Stimulated activated CD4-positive, alpha-beta T cell treated with anti-CD3 and anti-CD28 coated beads, Interleukin-1b, Interleukin-23, amount 100 ng/mL, for 4 hours (primary cell): Measurements from ENCODE around the gene FYCO1.
A peak's percentile ranks its signal among the peaks of the same experiment; 100 is the strongest.

Experiments used
- DNase-seq, 2 donors: peaks; one replicate each; pipeline ENCODE4 v3.0.0-alpha.2; 2020; ENCODE audit warnings: low read depth in 2 of 2

Gene FYCO1

DNA sequence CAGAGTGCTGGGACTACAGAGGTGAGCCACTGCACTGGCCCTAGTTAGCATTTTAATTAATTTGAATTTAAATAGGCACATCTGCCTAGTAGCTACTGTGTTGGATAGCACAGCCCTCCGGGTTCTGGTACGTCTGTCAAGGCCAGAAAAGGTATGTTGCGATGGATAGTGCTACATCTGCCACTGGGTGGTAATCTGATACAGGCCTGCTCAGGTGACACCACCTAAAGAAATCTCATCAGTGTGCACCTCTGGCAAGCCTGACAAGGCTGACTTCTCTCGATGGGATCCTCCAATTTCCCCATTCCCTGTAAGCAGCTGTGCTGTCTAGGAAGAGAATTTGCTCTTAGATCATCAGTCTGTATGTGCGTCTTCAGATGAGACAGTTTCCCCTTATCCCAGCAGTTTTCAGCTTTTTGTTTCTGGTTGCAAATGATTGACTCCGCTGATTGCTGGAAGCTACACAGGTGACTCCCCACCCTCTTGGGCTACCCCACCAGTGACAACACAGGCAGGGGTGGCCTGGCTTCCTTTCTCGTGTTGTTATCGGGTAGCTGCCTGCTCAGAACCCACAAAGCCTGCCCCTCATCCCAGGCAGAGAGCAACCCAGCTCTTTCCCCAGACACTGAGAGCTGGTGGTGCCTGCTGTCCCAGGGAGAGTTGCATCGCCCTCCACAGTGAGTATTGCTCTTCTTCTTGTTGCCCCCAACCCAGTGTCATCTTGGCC lies 109.5 kb downstream of the FYCO1 start, which contains the start of gene CCR9:
Gene CCR9, plus strand, starts transcription at position 565 of the 727 bp plus-strand sequence. CDS start 8,391 bp downstream, outside the sequence.
- no peak for DNase-seq

DNA sequence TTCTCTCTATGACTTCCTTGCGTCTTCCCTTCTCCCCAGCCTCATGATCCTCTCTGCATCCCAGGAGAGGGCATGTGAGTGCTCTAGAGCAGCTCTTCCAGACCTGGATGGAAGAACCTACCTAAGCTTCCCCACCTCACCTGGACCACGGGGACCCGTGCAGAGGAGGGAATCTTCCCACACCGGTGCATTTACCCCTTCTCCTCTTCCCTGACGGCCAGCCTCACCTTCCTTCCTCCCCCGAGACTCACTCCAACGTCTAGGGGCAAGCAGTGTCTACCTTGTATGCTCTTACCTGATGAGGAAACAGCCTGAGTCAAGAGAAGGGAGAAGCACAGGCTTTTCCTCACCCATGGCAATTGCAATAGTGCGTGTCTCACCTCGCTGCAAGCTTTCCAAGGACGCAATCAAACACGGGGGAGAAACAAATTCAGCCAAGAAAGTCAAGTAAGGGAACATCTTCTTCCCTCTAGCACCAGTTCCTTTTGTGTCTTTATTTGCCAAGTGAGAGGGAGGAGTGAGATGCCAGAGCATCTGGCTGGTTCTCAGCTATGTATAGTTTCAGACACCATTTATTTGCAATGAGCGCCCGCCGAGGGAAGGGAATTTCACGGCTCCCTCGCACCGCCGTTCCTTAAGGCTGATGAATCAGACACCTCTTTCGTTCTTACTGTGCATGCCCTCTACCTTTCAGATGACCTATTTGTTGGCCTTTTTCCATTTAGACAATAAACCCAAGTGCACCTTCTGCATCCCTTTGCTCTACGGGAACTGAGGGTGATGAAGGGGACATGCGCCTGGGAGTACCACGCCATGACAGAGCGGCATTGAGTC lies 111.0 kb downstream of the FYCO1 start:
- no peak for DNase-seq

DNA sequence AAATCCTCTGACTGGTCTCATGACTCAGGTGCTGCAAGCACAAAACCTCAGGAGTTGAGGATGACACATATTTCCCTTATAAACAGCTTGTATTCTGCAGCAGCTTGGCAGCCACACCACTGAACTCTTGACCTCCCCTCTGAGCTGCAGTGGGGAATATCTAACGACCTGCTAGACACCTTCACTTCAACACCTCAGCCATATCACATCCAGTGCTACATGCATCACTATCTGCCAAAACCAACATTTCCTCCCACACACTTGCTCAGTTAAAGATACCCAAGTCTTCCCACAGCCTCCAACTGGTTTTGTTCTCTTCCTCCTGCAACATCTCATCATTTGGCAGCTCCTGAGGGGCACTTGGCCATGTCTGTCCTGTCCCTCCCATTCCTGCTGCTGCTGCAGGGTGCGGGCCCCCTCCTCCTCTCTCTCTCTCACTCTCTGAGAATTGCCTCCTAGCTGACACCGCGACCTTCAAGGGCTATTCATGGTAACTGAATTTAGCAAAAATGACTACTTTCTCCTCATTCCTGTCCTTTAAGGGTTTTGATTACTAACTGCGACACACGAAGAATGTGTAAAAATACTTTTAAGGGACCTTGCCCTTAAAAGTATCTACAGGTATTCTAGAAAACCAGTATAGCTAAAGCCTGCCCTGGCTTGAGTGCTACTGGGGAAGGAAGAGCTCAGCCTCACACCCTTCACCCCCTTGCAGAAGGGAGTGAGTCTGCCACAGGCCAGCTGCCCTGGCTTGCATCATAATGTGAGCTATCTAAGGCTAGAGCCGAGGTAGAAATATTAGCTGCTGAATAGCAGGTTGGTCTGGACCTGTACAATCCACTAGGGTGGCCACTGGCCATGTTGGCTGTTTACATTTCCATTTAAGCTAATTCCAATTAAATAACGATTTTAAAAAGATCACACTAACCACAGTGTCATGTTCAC lies 114.3 kb downstream of the FYCO1 start:
- DNase-seq = peak in 1 of 2 donors; percentile 27

DNA sequence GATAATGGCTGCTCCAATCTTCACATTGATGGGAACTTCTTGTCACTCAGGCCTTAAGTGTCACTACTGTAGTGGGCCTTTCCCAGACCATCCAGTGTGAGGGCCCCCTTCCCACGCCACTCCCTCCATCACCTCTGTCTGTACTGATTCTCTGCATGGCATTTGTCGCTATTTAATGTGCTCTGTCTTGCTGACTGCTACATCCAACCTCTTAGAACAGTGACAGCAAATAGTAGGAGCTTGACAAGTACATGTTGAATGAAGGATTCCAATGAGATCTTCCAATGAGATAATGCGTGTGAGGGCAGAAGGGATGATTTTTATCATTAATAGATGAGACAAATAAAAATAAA lies 114.9 kb downstream of the FYCO1 start:
- no peak for DNase-seq

DNA sequence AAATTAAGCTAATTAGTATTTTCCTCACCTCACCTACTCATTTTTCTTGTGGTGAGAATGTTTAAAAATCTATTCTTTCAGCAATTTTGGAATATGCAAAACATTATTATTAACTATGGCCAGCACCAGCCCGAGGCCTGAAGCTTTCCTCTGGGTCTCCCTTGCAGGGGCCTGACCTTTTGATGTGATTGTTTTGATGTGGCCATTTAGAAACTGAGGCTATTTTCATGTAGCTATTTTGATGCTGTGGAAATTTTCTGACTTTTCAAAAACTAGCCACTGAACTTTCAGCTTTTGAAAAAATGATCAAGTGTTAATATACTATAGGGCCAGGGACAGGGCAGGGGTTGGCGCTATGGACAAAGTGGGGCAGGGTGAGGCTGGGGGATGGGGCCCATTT lies 117.5 kb downstream of the FYCO1 start:
- no peak for DNase-seq

DNA sequence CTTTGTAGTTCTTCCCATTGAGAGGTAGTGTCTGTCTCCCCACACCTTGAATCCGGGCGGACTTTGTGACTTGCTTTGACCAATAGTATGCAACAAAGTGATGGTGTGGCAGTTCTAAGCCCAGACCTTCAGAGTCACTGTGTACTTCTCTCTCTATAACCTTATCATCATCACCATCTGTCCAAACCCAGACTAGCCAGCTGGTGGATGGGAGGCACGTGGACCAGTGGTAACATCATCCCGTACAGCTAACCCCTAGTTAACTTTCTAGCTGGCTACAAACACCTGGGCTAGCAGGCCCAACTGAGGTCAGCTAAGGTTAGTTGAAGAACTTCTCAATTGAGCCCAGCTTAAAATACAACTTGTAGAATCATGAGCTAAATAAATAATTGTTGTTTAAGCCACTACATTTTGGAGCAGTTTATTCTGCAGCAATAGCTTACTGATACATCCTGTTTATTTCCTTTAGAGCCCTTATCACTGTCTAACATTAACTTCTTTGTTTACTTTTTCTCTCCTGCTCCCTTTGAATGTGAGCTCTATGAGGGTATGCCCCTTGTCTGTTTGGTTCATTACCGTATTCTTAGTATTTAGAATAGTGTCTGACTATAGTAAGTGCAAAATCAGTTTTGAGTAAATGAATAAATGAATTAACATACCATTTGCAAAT lies 120.8 kb downstream of the FYCO1 start:
- no peak for DNase-seq

DNA sequence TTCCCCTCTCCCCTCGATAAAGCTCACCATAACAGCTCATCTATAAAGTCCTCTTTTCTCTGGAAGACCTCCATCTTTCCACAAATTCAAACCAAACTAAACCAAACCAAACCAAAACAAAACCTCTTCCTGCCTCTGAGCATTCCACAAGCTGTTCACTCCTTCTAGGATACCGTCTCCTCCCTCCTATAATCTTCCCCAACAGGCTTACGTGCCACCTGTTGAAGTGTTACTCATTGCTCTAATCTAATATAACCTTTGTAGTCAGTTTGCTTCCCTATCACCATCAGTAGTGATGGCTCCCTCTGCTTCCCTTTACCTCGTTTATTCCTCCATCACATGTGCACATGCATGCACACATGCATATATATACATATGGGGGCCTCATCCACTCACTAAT lies 122.0 kb downstream of the FYCO1 start:
- DNase-seq = no peak

DNA sequence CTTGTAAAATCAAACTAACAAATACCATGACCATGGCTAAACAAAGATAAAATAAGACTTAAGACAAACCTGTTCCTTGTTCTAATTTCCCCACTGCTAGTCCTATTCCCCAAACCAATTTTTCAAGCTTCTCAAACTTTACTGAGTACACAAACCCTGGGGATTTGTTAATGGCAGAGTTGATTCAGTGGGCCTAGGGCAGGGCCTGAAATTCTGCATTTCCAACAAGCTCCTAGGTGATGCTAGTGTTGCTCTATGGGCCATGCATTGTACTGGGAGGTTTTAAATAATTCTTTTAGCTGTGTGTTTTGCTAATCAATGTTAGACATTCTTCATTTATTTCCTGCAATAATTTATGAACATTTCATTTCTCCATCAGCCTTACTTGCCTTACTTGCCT lies 122.6 kb downstream of the FYCO1 start:
- no peak for DNase-seq

DNA sequence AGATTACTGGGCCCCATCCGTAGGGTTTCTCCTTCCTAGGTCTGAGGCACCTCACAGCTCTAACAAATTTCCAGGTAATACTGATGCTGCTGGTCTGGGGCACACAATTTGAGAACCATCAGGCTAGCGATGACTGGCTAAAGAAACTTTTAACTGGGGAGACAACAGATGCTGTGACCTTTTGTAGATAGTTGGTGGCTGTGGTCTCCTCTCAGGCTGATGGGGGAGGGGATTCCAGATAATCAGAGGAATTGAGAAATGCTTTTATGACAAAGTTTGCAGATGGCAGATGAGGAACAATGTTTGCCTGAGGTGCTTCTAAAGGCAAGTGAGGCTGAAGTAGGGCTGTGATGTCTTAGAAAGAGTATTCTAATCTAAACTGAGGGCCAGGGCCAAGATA lies 123.1 kb downstream of the FYCO1 start:
- DNase-seq = no peak

DNA sequence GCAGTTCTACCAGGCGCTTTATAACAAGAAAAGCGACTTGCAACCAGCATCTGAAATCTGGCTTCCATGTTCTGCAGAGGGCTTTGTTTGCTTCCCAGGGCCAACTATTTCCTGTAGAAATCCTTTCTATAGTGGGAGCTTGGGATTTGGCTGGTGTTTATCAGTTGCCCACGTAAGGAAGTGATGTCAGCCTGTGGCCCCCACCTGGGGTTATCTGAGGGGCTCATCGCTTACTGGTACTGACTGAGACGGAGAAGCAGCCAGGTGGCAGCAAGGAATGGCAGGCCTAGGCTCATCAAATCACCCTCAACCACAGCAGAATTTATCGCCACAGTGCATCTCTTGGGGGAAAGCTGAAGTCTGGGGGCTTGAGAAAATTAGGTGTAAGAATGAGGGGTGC lies 123.8 kb downstream of the FYCO1 start:
- DNase-seq = no peak

DNA sequence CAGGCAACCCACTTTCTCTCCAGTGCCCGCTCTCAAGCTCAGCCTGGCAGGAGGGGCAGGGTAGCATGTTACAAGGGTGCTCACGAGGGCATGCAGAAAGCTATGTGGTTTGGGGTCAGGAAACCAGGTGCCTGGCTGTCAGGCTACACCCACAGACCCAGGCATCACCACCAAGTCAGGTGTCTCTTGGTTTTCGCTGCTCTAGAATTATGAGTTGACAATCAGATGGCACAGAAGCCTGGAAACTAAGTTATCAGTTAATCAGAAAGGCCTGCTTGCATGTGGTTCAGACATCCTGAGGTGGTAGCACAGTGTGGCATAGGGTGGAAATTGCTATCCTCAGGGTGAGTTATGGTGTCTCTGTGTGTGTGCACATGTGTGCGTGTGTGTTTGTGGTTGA lies 125.5 kb downstream of the FYCO1 start:
- peak; percentile 14 to 23 for DNase-seq

DNA sequence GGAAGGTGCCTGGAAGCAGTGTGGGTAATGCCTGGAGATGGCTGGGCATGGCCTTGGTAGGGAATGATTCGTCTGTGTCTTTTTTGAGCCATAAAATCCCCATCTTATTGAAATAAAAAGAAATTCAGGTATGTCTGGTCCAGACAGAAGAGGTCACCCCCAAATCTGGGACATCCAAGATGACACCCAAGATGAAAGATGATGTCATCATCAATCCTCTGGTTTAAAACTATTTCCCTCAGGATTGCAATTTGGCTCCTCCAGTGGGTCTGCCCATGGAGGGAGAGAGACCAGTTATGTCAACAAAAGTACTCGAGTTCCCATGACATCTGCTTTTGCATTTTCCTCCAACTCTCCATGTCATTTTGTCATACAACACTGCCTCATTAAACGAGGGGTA lies 126.0 kb downstream of the FYCO1 start:
- DNase-seq = no peak

DNA sequence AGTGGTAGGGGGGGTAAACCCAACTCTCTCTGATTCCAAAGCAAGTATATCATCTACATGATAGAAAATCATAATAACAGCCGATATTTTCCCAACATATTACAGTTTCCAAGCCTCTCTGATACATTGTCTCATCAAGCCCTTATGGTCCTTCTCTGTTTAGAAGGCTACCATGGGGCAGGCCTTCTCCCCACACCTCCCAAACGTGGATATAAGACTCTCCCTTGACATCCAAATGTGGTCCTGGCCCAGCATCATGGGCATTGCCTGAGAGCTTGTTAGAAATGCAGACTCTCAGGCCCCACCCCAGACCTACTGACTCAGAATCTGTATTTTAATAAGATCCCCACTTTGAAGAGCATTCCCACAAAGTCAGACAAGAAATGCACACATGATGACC lies 127.0 kb downstream of the FYCO1 start:
- DNase-seq = no peak

DNA sequence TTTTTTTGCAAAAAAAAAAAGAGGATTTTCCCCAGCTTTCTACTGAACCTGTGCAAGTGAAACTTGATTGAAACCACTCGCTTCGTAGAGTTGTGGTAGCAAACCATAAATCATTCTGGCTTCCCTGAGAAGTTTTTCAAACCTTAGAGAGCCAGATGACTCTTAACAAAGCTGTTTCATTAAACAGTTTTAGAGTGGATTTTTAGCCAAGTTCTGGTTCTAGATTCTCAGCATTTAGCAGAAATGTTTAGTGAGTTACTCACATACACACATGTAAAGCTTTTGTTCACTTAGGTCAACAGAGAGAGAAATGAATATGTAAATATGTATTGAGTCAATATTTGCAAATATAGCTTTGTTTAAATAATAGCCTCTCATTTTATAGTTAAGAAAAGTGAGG lies 127.4 kb downstream of the FYCO1 start:
- DNase-seq = no peak
